Measurements from ENCODE around the gene C11orf98.
"Not testable (repeated sequence)": the region's sequence is repeated elsewhere in the genome, so short reads cannot be mapped to it uniquely, and the experiment has no call there.

GRCh38 chr11:62650283-62650682, 14.7 kb downstream of the C11orf98 start:
- TF ChIP-seq EP300 (IDR thresholded peaks at IDR 0.05; ENCODE audit: low read depth); CTCF (IDR thresholded peaks at IDR 0.05); POLR2A (IDR thresholded peaks at IDR 0.05); POLR2AphosphoS5 (IDR thresholded peaks at IDR 0.05): not testable (repeated sequence)

All from transverse colon (tissue), 4 donors.